ENCODE measurements around the gene HLA-DMB.

The HLA-DMB gene

GRCh38 chr6:32905078-32905477, 35.8 kb downstream of the HLA-DMB start:
- no peak for DNase-seq

DNA sequence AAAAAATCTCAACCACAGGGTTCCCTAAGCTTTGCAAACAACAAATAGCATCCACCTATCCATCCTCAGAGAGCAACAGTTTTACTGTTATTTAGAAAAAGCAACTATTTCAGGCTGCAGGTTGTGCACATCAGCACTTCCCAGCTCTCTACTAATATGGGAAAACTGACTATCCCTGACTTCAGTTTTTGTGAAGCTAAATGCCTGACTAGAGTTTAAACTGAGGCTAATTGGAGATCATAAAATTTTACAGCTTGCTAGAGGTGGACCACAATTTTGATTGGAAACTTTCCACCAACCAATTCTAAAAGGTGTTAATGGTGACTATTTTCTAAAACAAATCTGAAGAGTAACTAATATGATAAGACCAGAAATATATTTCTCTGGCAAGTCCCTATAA, 36.9 kb downstream of the HLA-DMB start:
- DNase-seq: no peak

GRCh38 chr6:32895006-32895345, 45.9 kb downstream of the HLA-DMB start:
- DNase-seq: no peak

DNA sequence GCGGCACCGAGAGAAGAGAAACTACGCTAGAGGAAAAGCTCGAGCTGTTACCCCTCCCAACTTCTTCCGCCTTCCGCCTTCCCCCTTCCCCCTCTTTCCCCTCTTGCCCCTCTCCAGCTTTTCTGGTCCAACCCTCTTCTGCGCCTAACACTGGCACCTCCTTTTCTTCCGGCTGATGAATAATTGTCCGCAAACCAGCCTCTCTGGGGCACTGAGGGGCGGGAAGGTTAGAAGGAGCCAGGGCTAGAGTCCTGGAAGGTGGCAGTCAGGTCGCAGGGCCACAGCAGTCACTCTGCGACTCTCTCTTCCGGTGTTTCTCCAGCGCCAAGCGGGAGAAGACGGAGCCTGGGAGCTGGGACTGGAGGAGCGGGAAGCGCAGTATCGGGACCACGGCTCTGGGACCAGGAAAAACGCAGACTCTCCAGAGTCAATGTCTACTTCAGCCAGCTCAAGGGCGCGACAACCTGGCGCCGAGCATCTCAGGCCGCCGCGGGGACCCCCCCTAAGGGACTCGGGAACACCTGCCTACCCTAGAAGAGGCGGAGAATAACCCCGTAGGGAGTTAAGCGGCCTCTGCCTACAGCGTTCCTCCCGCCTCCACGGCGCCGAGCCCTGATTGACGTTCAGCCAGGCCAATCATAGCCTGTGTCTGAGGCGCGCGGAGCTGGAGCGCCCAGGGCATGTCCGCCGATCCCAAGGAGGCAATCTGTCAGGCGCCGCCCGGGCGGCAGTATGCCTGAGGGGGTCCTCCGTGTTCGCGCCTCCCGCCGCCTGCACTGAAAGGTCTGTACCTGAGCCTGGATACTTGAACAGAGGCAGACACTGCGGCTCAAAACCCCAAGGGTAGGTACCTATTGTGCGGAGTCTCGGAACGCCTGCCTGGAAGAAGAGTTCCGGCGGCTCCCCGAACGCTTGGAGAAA, 46.5 kb downstream of the HLA-DMB start:
- DNase-seq: peak; percentile 96

DNA sequence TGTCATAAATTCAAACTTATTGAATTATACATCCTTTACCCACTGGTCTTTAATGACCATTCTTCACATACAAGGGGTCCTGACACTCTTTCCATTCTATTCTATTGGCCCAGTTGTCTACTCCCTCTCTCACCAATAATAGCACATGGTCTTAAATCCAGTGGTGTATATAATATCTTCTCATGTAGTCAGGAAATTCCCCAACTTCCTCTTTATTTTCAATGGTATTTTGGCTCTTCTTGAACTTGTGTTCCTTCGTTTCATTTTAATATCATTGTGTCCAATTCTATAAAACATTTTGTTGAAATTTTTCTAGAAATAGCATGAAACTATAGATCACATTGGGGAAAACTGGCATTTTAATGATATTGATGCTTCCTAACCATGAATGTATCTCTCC, 50.0 kb downstream of the HLA-DMB start:
- DNase-seq: peak; percentile 34

DNA sequence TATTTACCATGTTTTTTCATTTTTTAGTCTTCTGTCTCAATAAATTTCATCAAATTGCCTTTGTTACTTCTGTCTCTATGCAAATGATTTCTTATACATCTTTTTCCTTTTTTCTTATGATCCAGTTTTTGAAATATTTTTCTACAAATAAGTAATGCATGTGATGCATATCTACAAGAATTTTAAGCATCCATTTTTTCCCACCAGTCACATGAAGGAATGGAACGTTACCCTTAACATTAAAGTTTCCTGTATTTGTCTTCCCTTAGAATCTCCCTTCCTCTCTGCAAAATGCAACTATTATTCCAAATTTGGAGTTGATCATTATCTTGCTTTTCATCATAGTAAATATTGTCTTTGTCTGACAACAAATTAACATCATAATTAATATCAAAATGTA, 51.3 kb downstream of the HLA-DMB start:
- no peak for DNase-seq

GRCh38 chr6:32888576-32888975, 52.3 kb downstream of the HLA-DMB start:
- DNase-seq: no peak

- no peak for DNase-seq
Observed at GRCh38 chr6:32887616-32888015, 53.2 kb downstream of the HLA-DMB start.

- no peak for DNase-seq
Observed at GRCh38 chr6:32886681-32887383, 54.0 kb downstream of the HLA-DMB start.

- peak; percentile 94 for DNase-seq
Observed at GRCh38 chr6:32885698-32886286, 55.0 kb downstream of the HLA-DMB start.

All from hematopoietic multipotent progenitor cell treated with erythropoietin and hydrocortisone succinate and interleukin-3 and kit ligand, for 4 days (in vitro differentiated cells).